ENCODE data around the gene ASB18.

Gene ASB18

DNA sequence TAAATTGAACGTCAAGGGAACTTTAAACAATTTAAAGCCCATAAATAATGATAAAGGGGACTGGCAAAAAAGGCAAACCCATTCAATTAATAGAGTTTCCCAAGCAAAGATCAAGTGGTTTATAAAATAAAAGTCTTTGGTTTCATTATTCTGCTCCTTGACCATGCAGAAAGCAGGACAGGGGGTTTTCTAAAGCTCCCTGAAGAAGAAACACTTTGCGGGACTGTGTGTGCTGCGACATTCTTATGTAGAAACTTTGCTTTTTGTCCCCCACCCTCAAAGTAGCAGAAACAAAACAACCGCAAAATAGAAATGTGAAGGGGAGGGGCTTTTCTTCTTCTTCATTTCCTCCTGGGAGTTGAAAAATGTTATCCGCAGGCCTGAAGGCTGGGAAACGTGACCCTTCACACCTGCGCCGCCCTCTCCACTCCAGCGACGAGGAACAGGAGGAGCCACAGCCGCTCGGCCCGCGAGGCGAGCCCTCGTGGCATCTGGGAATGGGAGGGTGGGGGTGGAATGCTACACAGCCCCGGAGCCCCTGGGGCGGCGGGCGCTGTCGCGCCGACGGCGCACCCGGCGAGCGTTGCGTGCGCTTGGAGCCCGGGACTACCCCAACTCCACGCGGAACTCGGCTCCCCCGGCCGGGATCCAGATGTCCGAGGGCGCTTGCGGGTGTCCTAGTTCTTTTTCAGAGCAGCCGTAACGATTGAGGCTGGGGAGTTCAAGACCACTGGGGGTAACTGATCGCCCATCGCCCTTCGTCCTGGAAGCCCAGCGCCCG lies 91.8 kb downstream of the ASB18 start:
- DNase-seq = no peak

DNA sequence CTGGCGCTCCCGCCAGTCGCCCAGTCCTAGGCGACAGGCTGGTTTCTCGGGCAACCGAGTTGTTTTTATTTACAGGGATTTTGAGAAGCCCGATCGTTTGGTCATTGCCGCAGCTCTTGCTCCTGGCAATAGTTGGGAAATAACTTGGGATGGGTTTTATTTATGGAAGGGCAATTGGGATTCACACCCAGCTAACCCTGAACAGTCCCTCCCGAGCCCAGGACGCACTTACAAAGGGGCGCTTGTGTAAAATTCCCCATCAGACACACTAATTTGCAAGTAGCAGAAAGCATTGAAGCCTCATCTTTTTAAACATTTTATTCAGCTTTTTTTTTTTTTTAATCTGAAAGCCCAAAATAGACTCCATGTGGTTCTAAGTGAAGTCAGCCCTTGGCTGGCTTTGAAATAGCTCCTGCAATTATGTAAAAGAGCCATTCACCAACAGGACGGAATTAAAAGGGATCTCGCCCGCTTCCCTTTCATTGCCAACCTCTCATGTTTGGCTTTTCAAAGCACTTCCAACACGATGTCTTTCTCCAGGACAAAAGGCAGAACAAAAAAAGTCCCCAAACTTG lies 92.4 kb downstream of the ASB18 start:
- no peak for DNase-seq

DNA sequence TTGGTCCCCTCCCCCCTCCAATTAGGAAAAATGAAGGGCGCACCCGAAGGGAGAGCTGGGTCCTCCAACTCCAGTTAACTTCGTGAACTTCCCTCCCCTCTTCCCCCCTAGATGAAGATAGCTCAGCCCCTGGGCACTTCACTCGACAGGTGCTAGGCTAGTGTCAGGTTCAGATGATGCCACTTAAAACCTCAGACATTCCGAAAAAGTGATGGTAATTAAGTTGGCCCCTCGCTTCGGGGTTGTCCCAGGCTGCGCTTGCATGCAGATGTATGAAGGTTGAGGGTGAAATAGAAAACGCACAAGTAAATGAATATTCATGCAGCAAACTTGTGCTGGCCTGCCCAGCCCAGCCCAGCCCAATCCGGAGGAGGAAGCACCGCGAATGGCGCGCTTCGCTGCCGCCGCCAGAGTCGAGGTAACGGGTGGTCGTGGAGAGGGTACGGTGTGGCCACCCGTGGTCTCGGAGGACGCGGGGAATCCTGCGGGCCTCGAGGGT lies 93.0 kb downstream of the ASB18 start:
- no peak for DNase-seq

DNA sequence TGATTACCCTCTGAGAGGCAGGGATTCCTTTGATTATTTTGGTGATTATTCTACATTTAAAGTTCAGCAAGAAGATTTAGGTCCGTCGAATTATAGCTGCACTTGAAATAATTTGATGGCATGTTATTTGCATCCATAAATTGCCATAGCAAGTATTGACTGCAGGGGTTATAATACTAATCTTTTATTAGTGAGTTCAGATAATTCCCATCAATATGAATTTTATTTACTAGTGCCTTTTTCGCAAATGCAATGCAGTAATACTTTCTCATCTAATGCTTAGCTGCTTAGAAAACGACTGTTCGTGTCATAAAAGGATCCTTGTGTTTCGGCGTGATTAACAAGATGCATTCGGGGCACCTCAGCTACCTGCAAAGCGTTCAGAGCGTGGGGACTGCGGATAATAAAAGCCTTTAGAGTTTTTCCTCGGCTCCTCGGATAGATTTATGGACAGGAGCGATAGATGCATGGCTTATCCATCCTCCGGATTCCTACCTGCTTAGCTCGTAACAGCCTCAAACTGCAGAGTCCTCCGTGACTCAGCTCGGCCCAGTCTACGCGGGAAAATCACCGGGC lies 93.5 kb downstream of the ASB18 start:
- no peak for DNase-seq

DNA sequence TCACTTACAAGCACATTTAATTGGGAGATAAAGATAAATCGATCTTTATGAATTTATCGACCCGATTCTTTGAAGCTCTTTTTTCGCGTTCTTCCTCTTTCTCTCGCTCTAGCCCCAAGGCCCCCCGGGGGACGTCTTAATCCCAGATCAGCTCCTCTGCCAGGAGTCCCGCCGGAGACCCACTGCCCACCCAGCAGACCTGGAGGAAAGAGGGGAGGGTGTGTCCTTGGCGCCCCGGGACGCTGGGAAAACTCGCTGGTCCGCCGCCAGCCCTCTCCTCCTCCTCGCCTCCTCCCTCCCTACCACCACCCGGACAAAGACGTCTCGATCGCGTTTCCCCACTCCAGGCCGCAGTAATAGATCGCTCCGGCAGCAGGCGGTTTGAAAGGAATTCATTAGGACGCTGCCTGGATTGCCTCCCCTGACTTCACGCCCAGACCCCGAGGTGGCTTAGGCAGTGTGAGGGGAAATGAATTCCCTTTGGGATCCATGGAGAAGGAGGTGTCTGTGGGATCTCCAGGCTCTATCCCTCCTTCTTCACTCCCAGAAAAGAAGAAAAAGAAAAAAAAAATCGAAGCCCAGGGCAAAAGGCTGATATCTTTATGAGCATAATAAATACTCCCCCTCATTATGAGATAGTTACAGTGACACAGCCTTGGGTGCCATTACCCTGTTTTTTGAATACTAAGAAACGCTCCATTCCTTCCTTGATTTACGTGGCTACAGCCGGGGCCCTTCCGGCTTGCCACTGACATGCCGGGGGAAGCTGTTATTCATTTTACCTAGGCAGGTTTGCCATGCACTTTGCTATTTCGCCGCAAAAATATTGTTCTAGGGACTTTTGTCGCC lies 94.2 kb downstream of the ASB18 start:
- no peak for DNase-seq

DNA sequence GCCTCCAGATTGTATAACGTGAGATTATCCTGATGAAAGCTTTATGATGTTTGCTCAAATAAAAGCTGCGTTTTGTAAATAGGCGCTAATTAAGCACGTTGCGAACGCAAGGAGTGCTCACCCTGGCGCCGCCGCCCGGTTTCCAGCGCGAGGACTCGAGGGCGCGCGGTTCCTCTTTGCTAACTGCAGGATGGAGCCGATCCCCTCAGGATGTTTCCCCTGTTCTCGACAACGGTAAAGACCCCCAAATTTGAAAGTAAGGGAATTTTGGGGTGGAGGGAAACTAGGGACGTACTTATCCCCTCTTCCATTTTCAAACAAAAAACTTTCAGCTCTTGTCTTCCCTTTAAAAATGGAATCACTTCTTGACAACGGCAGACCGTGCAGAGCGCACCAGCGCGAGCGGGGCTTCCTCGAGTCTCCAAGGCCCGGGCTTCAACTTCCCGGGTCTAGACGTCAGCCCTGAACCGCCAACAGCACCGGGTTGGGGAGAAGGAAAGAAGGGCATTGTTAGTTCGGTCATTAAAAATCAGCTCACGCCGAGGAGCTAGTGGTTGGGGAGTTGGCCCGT lies 95.0 kb downstream of the ASB18 start:
- DNase-seq = no peak

DNA sequence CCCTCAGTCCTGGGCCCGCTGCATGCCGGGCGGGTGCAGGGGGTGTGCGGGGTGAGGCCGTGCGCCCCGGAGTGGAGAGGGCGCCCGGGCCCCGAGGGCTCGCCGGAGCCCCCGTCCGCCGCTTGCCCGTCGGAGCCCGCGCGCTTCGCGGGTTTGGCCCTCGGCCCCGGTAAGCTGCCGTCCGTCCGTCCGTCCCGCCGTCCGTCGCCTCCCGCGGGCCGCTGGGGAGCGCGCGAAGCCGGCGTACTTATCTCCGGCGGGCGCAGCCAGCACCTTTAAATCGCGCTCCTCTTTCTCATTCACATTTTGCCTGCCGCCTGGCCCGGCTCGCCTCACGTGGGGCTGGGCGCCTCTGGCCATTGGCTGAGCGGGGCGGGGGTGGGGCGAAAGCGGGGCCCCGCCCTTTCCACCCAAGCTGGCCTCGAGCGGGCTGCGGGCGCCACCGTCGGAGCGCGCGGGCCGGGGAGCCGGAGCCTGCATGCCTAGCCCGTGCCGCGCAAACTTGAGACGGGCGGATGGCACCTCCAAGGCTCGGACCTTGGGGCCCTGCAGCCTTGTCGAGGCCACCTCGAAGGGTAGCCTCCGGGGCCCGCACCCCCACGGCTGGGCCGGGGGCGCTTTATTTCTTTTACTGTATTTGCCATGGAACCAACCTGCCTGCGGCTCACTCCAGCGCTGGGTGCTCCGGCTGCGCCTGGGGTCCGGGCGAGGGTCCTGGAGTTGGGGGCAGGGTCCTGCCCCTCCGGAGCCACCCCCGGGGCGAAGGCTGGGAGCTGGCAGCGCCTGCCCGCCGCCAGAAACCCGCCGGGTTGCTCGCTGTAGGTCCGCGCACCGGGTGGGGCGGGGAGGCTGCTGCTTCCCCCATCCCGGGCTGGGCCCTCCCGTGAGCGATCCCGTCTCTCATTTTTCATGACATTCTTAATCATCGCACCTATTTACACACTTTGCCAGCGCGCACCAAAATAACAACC lies 95.8 kb downstream of the ASB18 start, which contains the start of gene GBX2:
Gene GBX2 (minus strand): TSS at position 277 of the 971 bp plus-strand sequence. CDS start 415 bp downstream, outside the sequence.
- peak; percentile 63 for DNase-seq

DNA sequence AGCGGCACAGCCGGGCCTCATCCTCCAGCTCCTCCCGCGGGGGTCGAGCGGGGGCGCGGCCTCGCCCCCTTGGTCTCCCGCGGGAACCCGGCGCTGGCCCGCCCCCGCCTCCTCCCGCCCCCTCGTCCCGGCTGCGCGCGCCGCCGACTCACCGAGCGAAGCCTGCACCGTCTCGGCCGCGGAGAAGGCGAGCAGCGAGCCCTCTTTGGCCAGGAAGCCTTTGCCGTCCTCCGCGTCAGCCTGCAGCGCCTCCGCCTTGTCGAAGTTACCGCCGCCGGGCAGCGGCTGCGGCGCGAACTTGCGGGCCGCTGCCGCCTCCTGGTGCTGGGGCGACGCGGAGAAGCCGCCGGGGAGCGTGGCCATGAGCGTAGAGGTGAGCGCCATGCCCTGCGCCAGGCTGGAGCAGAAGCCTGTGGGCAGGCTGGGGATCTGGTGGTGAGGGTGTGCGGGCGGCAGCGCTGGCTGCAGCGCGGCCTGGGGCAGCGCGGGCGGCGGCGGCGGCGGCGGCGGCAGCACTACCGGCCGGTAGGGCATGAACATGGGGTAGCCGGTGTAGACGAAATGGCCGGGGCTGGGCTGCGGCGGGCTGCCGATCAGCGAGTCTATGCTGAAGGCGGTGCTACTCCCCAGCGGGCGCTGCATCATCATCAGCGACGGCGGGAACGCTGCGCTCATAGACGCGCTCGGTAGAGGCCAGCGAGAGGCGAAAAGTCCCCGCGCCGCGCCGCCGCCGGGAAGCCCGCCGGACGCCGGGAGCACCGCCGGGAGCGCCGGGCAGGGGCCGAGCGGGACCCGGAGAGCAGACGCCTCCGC lies 96.7 kb downstream of the ASB18 start:
- DNase-seq = peak; percentile 45

DNA sequence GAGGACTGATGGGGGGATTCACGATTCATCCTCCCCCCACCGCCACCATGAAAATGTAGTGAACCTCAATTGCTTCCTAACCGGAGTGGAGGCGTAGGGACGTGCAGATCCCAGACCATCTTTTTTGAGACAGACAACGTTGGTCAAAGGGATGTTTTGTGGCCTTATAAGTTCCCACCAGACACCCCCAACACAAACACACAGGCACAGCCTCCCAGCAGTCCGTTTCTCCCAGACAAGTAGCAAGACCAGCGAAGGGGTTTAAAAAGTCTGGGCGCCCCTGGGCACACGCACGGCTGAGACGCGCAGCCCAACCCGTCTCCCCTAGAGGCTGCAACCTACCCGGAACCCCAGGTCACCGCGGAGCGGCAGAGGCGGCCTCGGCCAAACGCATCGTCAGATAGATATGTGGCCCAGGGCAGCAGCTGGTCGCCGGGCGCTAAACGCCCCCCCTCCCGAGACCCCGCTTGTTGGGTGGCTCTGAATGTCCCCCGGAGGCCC lies 97.4 kb downstream of the ASB18 start:
- DNase-seq = no peak

DNA sequence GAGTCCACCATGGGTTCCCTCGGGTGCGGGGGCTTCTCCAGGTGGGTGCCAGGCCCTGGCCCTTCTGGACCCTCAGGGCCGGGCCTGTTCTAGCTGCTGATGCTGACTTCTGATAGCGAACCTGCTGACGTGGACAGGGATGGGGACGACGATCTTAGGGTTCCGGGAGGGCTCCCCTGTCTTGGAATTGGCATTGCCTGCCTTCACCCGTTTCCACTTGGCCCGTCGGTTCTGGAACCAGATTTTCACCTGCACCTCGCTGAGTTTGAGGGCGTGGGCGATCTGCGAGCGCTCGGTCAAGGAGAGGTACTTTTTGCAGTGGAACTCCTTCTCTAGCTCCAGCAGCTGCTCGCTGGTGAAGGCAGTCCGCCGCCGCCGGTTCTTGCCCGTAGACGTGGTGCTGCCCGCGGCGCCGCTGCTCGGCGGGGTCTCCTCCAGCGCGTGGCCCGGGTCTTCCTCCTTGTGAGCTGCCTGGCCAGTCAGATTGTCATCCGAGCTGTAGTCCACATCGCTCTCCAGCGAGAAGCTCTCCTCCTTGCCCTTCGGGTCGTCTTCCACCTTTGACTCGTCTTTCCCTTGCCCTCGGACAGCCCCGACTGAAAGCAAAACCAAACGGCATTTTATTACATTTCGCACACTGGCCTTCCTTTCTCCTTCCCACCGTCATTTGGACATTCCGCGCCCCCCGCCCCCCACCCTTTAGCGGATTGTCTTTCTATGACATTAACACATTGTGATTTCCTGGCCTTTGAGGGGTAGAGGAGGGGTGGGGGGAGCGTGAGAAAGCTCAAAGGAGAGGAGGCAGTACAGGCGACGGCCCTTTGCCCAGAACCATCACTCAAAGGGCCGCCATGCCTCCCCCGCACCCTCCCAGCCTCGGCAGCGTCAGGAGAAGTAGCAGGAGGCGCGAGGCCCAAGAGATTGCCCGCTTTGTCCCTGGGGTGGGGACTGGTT lies 98.1 kb downstream of the ASB18 start:
- no peak for DNase-seq

DNA sequence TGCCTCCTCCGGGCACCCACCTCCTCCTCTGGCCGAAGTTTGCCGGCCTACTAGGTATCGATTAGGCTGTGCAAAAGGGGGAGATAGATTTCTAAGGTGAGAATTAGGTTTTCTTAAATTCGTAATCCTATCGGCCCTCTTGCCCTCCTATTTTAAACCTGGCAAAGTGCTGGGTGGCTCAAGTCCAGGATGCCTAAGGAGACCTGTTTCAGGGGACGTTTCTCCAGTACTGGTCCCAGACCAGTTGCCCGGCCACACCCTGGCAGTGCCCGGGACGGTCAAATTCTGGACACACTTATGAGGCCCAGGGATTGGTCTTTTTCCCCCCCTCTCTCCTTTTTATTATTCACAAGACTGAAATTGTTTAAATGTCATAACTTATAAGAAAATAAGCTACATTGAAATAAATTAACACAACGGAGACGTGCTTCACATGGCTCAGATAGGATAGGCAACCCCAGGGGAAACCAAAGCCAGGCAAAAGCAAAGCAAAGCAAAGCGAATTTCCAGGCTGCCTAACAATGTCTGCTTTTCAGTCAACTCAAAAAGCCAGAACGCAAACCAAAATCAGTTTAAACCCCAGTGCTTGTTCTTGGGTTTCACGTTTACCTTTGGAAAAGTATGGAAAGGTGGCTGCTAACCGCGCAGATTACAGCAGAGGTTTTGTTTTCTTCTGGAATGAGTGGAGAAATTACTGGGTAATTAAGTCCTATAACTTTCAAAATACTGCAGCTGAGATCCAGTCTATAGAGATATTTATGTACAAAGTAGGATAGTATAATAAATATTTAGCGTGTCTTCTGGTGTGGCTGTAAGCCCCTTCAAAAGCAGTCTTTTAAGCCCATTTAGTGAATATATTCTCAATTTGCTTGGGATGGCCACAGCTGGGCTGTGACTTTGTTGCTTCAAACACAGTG lies 99.0 kb downstream of the ASB18 start:
- DNase-seq = no peak

DNA sequence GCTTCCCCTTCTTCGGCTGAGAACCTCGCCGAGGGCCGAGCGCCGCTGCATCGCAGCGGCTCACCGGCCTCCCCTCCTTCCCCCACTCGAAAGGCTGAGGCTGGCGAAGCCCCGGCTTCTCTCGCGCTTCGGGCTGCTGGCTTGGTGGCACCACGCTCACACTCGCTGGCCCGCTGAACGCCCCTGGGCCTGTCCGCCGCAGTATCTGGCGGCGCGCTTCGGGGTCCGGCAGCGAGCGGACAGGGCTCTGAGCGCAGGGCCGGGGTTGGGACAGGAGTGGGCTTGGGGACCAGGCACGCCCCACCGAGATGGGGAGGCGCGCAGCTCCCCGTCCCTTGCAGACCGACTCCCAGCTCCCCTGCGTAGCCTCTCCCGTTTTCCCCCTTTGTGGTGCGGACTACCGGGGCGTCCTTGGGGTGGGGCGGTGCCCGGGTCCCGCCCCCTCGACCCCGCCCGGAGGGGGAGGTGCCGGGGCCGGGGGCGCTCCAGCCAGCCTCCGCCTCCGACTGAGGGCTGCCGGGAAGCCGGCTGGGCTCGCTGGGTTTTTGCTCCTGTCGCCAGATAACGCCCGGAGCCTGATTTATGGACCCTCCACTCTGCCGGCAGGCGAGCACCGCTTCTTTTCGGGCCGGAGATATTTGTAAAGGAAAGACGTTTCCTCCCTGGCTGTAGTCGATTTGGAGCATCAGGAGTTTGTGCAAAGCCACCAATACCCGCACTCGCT lies 99.8 kb downstream of the ASB18 start:
- no peak for DNase-seq

DNA sequence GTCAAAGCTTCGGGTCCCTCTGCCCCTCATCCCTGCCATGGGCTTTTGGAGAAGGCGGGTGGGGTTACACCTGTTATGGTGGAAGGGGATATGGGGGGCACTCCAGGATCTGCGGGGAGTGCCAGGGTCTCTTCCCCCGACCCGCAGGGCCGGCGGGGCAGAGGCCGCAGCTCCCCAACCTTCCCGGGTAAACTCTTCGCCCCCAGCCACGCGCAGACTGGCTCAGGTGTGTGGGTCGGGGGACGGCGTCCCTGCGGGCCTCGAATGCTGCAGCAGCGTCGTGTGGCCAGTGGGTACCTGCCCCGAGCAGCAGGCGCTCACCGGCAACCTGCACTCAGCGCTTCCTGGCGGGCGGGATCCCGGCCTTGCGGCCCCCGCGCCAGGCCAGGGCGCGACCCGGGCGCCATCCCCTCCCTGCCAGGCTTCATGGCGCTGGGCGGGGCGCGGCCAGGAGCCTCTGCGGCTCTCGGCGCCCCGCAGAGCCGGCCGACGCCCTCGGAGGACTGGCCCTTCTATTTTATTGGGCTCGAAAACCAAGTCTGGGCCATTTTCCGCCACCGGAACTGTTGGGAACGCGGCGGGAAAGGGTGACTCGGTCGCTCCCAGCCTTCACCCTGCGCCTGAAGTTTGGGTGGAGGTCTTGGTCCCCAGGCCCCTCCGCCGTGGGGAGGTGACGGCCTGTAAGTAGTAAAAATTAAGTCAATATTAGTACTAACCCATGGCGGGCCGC lies 100.6 kb downstream of the ASB18 start:
- no peak for DNase-seq

DNA sequence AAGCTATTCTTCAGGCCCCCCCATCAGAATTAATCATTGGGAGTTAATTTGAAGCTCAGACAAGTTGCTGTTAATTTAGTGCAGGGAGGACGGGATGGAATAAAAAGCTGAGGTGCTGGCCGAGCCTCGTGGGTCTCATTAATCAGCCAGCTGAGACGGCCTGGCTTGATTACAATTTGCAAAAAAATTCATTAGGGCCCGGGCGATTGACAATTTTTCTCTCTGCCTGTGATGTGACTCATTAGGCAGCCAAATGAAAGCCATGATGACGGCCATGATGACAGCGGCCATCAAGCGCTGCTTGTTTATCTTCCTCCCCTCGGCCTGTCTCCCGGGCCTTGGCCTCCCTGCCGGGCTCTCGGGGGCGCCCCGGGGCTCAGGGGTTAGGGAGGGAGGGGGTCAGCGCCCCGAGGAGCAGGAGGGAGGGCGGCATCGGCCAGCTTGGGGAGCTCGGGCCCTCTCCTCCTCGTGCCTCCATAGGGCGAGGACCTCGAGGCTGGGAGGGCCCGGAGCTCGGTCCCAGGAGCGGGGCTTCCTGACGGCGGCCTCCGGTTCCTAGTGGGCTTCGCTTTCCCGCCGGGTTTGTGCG lies 101.2 kb downstream of the ASB18 start:
- DNase-seq = no peak

DNA sequence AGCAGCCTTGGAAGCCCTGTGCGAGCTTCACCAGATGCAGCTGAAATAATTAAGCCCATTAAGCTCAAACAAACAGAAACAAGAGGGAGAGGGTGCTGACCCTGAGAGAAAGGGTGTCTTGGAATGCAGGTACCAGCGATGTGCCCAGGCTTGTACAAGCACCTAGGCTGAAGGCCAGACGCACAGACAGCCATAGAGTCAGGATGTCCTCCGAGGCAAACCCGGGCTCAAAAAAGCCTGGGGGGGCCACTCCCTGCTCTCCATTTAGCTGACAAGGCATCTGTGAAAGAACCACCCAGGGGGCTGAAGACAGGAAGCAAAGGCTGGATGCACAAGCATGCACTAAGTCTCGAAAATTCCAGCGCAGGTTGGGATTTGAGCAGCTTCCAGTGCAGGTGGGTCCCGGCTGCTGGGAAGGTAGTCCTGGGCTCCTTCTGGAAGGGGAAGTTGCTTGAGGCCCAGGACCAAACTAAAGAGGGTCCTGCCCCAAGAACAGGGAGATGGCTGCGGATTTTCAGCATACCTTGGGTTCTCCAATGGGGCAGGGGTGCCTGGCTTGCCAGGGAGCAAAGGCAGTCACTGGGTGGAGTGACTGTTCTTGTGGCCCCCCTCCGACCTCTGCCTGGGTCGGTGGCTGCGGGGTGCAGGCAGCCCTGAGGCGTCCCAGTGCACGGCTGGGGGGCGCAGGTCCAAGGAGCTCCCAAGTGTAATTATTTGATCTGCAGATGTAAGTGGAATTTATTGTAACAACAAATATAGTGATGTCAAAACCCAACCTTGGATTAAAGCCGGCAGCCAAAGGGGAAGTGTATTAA lies 102.0 kb downstream of the ASB18 start:
- DNase-seq = no peak
